ENCODE data around the gene TMED10. TPM values are rescaled to one million over a fixed set of nuclear protein-coding genes. Genes with fewer than 3 reads are reported as not detected.

TMED10 gene
- total RNA-seq, 2 experiments from 2014 or later: 173 to 179 TPM

DNA sequence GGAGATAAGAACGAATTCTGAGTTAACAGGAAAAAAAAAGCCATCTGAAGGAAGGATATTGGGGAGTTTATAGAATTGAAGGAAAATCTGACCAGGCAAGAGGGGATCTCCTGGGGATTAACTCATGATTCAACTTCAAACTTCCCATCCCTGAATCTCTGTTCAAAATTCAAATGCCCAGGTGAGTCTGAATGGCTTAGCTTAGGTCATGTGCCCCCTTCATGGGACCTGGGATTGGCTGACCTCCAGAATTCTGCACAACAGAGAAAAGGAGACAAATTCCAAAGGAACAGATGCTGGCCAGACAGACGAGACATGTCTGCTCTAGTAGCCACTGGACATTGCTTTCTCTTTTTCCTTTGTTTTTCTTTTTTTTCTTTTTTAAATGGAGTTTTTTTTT is 26.2 kb upstream of the TMED10 start:
- intact Hi-C loops (cut with micrococcal nuclease): no loop called here
- Mint-ChIP-seq H3K9me3 (no peaks in the 10 kb centered on the region), H3K4me3 (no peak overlapping the region), H3K4me1 (ENCODE audit: low read depth) (peaks cover 20% of the 10 kb centered on the region), H3K27me3 (no peaks in the 10 kb centered on the region), H3K36me3 (ENCODE audit: low read depth) (no peaks in the 10 kb centered on the region), H3K27ac (no peak overlapping the region)
- ChIA-PET POLR2A (no interaction called here), CTCF (interaction anchor here (1.0 kb wide), 1 partner anchor 93 kb away, joined by 3 read pairs; no protein-coding TSS in a partner anchor)
- DNase-seq (no peak), ATAC-seq (no peak)
- TF ChIP-seq, protein P1, sequence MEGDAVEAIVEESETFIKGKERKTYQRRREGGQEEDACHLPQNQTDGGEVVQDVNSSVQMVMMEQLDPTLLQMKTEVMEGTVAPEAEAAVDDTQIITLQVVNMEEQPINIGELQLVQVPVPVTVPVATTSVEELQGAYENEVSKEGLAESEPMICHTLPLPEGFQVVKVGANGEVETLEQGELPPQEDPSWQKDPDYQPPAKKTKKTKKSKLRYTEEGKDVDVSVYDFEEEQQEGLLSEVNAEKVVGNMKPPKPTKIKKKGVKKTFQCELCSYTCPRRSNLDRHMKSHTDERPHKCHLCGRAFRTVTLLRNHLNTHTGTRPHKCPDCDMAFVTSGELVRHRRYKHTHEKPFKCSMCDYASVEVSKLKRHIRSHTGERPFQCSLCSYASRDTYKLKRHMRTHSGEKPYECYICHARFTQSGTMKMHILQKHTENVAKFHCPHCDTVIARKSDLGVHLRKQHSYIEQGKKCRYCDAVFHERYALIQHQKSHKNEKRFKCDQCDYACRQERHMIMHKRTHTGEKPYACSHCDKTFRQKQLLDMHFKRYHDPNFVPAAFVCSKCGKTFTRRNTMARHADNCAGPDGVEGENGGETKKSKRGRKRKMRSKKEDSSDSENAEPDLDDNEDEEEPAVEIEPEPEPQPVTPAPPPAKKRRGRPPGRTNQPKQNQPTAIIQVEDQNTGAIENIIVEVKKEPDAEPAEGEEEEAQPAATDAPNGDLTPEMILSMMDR (IDR thresholded peaks at IDR 0.05): no peak

DNA sequence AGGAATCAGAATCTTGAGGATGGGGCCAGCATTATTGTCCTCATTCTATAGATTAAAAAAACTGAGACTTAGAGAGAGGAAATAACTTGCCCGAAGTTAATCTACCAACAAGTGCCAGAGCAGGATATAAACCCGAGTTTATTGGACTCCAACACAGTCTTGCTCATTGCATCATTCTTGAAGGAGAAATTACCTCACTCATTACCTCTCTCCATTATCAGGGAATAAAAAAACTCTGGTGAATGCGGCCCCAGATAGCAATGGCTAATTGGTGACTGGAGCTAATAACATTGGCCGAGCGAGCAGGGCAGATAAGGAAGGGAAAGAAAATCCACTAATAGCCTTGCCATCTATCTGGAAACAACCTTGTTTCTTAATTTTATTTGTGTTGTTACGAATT is 24.7 kb upstream of the TMED10 start:
- no peak overlapping the region for H3K27ac Mint-ChIP-seq
- intact Hi-C loops (cut with micrococcal nuclease): no loop called here

DNA sequence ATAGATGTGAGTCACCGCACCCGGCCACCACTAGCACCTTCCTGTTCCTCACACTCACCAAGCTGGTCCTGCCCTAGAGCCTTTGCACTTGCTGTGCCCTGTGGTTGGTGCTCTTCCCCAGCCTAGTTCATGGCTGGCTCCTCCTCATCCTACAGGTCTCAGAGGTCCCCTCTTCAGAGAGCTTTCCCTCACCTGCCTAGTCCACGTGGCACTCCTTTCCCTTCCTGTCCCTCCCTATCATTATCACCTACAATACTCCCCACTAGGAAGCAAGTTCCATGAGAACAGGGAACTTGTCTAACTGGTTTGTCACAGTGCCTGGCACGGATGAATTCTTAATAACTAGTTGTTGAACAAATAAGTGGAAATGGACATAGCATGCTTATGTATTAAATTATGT is 24.0 kb upstream of the TMED10 start:
- H3K27me3 Mint-ChIP-seq: no peaks in the 10 kb centered on the region
- TF ChIP-seq, protein P1 (IDR thresholded peaks at IDR 0.05): no peak
- no peak for ATAC-seq
- H3K27ac Mint-ChIP-seq: no peak overlapping the region
- H3K9me3 Mint-ChIP-seq: no peaks in the 10 kb centered on the region
- CTCF ChIA-PET: no interaction called here
- POLR2A ChIA-PET: no interaction called here
- intact Hi-C loops (cut with micrococcal nuclease): no loop called here
- H3K4me3 Mint-ChIP-seq: no peak overlapping the region
- peaks cover 7% of the 10 kb centered on the region for H3K4me1 Mint-ChIP-seq (ENCODE audit: low read depth)
- H3K36me3 Mint-ChIP-seq (ENCODE audit: low read depth): no peaks in the 10 kb centered on the region
- no peak for DNase-seq

More for the DNA sequence above, 24.7 kb upstream of the TMED10 start:
- DNase-seq (no peak), ATAC-seq (no peak)
- H3K27me3 Mint-ChIP-seq: no peaks in the 10 kb centered on the region
- H3K4me3 Mint-ChIP-seq: no peak overlapping the region
- TF ChIP-seq, protein P1 (IDR thresholded peaks at IDR 0.05): no peak
- no peaks in the 10 kb centered on the region for H3K9me3 Mint-ChIP-seq
- POLR2A ChIA-PET: no interaction called here
- peaks cover 13% of the 10 kb centered on the region for H3K4me1 Mint-ChIP-seq (ENCODE audit: low read depth)
- H3K36me3 Mint-ChIP-seq (ENCODE audit: low read depth): no peaks in the 10 kb centered on the region
- CTCF ChIA-PET: no interaction called here

DNA sequence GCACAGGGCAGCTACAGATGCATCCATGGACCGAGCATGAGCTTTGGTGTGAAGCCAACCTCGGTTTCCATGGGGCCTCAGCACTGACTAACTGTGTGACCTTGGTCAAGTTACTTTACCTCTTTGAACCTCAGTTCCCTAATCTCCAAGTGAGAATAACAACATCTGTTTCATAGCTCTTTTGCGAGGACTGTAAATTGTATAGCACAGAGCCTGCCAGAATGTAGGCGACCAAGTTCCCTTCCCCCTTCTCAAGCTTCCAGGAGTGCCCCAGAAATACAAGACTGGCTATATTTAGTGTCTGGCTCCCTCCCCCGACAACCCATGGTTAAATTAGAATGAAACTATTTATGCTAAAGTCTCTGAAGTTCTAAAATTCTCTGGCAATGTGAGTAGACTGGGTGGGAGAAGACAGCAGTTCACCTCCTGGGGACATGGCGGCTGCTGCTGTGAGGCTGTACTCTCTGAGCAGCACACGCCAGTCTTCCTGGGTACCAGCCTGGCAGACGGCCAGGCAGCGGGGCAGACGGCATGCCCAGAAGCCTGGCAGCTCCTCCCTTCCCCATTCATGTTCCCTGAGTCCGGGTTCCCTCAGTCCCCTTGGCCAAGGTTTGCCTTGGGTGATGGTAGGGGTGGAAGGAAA is 22.0 kb upstream of the TMED10 start:
- ChIA-PET POLR2A (interaction anchor here (0.6 kb wide), 1 partner anchor 401 kb away, joined by 4 read pairs; no protein-coding TSS in a partner anchor), CTCF (interaction anchor here (0.6 to 1.0 kb wide), 2 partner anchors 12 to 105 kb away, joined by 3 read pairs; no protein-coding TSS in a partner anchor)
- intact Hi-C loops (cut with micrococcal nuclease): no loop called here
- H3K9me3 Mint-ChIP-seq: no peaks in the 10 kb centered on the region
- ATAC-seq: no peak
- H3K27ac Mint-ChIP-seq: no peak overlapping the region
- H3K4me3 Mint-ChIP-seq: no peak overlapping the region
- no peak for DNase-seq
- H3K4me1 Mint-ChIP-seq (ENCODE audit: low read depth): no peaks in the 10 kb centered on the region
- TF ChIP-seq, protein P1 (IDR thresholded peaks at IDR 0.05): no peak
- H3K36me3 Mint-ChIP-seq (ENCODE audit: low read depth): no peaks in the 10 kb centered on the region
- no peaks in the 10 kb centered on the region for H3K27me3 Mint-ChIP-seq

DNA sequence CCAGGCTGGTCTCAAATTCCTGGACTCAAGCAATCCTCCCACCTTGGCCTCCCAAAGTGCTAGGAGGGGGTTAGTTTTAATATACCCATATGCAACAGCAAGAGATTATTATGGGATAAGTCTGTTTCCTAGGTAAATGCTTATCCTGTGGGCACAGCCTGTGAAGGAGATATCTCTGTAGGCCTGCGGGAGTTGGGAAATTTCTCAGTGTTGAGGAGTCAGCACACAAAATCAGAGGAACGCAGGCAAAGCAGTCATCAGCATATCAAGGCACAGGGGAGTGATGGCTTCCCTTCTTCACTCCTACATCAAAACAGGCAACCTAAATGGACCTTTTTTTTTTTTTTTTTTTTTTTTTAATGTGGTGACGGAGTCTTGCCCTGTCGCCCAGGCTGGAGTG is 20.9 kb upstream of the TMED10 start:
- Mint-ChIP-seq H3K9me3 (no peaks in the 10 kb centered on the region), H3K27ac (no peak overlapping the region), H3K4me3 (no peak overlapping the region), H3K27me3 (no peaks in the 10 kb centered on the region), H3K4me1 (ENCODE audit: low read depth) (no peaks in the 10 kb centered on the region), H3K36me3 (ENCODE audit: low read depth) (no peaks in the 10 kb centered on the region)
- DNase-seq (no peak), ATAC-seq (no peak)
- TF ChIP-seq, protein P1 (IDR thresholded peaks at IDR 0.05): no peak
- ChIA-PET POLR2A (no interaction called here), CTCF (no interaction called here)
- intact Hi-C loops (cut with micrococcal nuclease): no loop called here
